Right kidney (tissue), 1 donor: ENCODE data around the gene APBA2.
"Not testable (repeated sequence)": the region's sequence is repeated elsewhere in the genome, so short reads cannot be mapped to it uniquely, and the experiment has no call there.

Experiments
- DNase-seq: peaks from one replicate; pipeline ENCODE4 v3.0.0-alpha.2; 2016

Gene APBA2

GRCh38 chr15:29003191-29003839 is 117.5 kb downstream of the APBA2 start:
- no peak for DNase-seq

GRCh38 chr15:29003840-29004233 is 118.1 kb downstream of the APBA2 start:
- no peak for DNase-seq

GRCh38 chr15:29005931-29006330 is 120.2 kb downstream of the APBA2 start:
- DNase-seq = no peak

GRCh38 chr15:29008846-29009245 is 123.1 kb downstream of the APBA2 start:
- DNase-seq = no peak

- no peak for DNase-seq
Measured at GRCh38 chr15:29012097-29012496, 126.3 kb downstream of the APBA2 start.

GRCh38 chr15:29014493-29014892 is 128.7 kb downstream of the APBA2 start:
- DNase-seq = no peak

- no peak for DNase-seq
Measured at GRCh38 chr15:29016518-29016917, 130.7 kb downstream of the APBA2 start.

GRCh38 chr15:29018120-29018805 is 132.5 kb downstream of the APBA2 start:
- no peak for DNase-seq

- no peak for DNase-seq
Measured at GRCh38 chr15:29018995-29019976, 133.5 kb downstream of the APBA2 start.

GRCh38 chr15:29021857-29022256 is 136.1 kb downstream of the APBA2 start:
- no peak for DNase-seq

- no peak for DNase-seq
Measured at GRCh38 chr15:29024662-29025061, 138.9 kb downstream of the APBA2 start.

- DNase-seq = not testable (repeated sequence)
Measured at GRCh38 chr15:29025411-29025810, 139.6 kb downstream of the APBA2 start.

GRCh38 chr15:29028158-29028557 is 142.4 kb downstream of the APBA2 start:
- DNase-seq = not testable (repeated sequence)

- DNase-seq = no peak
Measured at GRCh38 chr15:29029651-29030195, 143.9 kb downstream of the APBA2 start.

- no peak for DNase-seq
Measured at GRCh38 chr15:29031502-29032228, 145.9 kb downstream of the APBA2 start.

- no peak for DNase-seq
Measured at GRCh38 chr15:29032229-29032625, 146.5 kb downstream of the APBA2 start.

GRCh38 chr15:29032751-29033150 is 147.0 kb downstream of the APBA2 start:
- DNase-seq = no peak

GRCh38 chr15:29034151-29034550 is 148.4 kb downstream of the APBA2 start:
- DNase-seq = no peak

GRCh38 chr15:29034593-29035335 is 149.0 kb downstream of the APBA2 start:
- no peak for DNase-seq

- DNase-seq = no peak
Measured at GRCh38 chr15:29035336-29036285, 149.8 kb downstream of the APBA2 start.
